ENCODE data around the gene RHBDD2. TPM values are rescaled to one million over a fixed set of nuclear protein-coding genes. Genes with fewer than 3 reads are reported as not detected.
A peak's percentile ranks its signal among the peaks of the same experiment; 100 is the strongest.

The RHBDD2 gene
- total and polyA plus RNA-seq, 9 of the 15 experiments (the other 6 are each of a cell fraction or from before 2014, with no cell fraction given) = 3.3 to 36.7 (median 17.9) TPM

- TF ChIP-seq ZMIZ1 (IDR thresholded peaks at IDR 0.05; ENCODE audit: low read depth in 2 of 2, low read length in 2 of 2) (peak in 1 of 2 experiments; percentile 57; a peak in 1 of 4 replicates), ZNF3 (CRISPR knock-in tag; IDR thresholded peaks at IDR 0.05) (no peak), ZHX1 (conservative IDR thresholded peaks at IDR 0.05; ENCODE audit: low read length) (no peak), KDM5B (IDR thresholded peaks at IDR 0.05; ENCODE audit: insufficient replicate concordance, low read depth, low read length) (peak; percentile 79), MYNN (IDR thresholded peaks at IDR 0.05) (no peak), MYNN (CRISPR knock-in tag; IDR thresholded peaks at IDR 0.05) (no peak), KDM4B (IDR thresholded peaks at IDR 0.05; ENCODE audit: borderline replicate concordance in 2 of 2, low read depth in 1 of 2) (peak in 1 of 2 experiments; percentile 71; a peak in 1 of 4 replicates), KDM1A (IDR thresholded peaks at IDR 0.05) (peak; percentile 35 to 38; a peak in 2 of 4 replicates), CREB5 (CRISPR knock-in tag; IDR thresholded peaks at IDR 0.05) (no peak), GTF2B (IDR thresholded peaks at IDR 0.05; ENCODE audit: extremely low read depth, insufficient read length) (no peak), ZNF77 (CRISPR knock-in tag; IDR thresholded peaks at IDR 0.05) (no peak), EGR1 (conservative IDR thresholded peaks at IDR 0.05) (peak; percentile 94), ZNF551 (CRISPR knock-in tag; IDR thresholded peaks at IDR 0.05) (0 out of 2 replicates have a peak, but pooled peaks have one; percentile 53), RAD51 (IDR thresholded peaks at IDR 0.05; ENCODE audit: borderline replicate concordance, low read depth) (no peak), ELF4 (CRISPR knock-in tag; IDR thresholded peaks at IDR 0.05) (no peak), ATF7 (IDR thresholded peaks at IDR 0.05) (peak; percentile 51; the same call in 1 of the 2 replicates), ETS1 (conservative IDR thresholded peaks at IDR 0.05; ENCODE audit: control insufficient read depth, low read depth, low read length) (0 out of 2 replicates have a peak, but pooled peaks have one; percentile 49), CSDE1 (IDR thresholded peaks at IDR 0.05) (no peak), FOXJ2 (tag; IDR thresholded peaks at IDR 0.05) (0 out of 2 replicates have a peak, but pooled peaks have one; percentile 31)
Observed at GRCh38 chr7:75842836-75843446, 35.9 kb upstream of the RHBDD2 start (continued).

All from K562 (cell line).